Lower leg skin (tissue), 4 donors: ENCODE data around the gene AP1AR. TPM values are rescaled to one million over a fixed set of nuclear protein-coding genes. Genes with fewer than 3 reads are reported as not detected.

Experiments used
- DNase-seq, 2 donors: peaks; one replicate each; pipeline ENCODE4 v3.0.0-alpha.2; 2019; ENCODE audit warnings: low spot score in 2 of 2
- H3K4me3 ChIP-seq: fragments of 200-600 bp; sonication (generic); 2 replicates; pipeline ENCODE4 v1.5.1; 2017; ENCODE audit warnings: mild to moderate bottlenecking, low read depth; ENCODE audit not compliant: poor library complexity, severe bottlenecking
- POLR2A ChIP-seq, 2 donors: fragments of 450-650 bp; IDR thresholded peaks; one replicate each; pipeline ENCODE4 v1.6.1; 2016 to 2017; ENCODE audit warnings: antibody characterized with exemption in 2 of 2, mild to moderate bottlenecking in 1 of 2, moderate library complexity in 1 of 2
- WGBS, 2 donors: methylation state at CpG; one replicate each; pipeline ENCODE4 v1.1.5; 2018; 5-methylcytosine and 5-hydroxymethylcytosine counted together
- intact Hi-C: fragments of 100-400 bp; cut with DNase I; formaldehyde crosslinking; loops from one replicate; pipeline ENCODE4 v1.15.0; 2023; ENCODE audit warnings: low total_unique reads
- total RNA-seq, 4 donors: library from RNA; depleted of rRNA; stranded (reverse); fragments of >200 nt; gene quantifications; one replicate each; pipeline ENCODE4 v1.1.0, GENCODE V29; 2016
- TF ChIP-seq, protein P1 (sequence below), 3 donors: fragments of 450-650 bp; IDR thresholded peaks; one replicate each; pipeline ENCODE4 v1.5.1; 2016; ENCODE audit warnings: antibody characterized with exemption in 3 of 3, mild to moderate bottlenecking in 3 of 3, moderate library complexity in 2 of 3

Gene AP1AR
- total RNA-seq, 4 donors from 2014 or later, result 12.9 to 24.9 (median 17.4) TPM

DNA sequence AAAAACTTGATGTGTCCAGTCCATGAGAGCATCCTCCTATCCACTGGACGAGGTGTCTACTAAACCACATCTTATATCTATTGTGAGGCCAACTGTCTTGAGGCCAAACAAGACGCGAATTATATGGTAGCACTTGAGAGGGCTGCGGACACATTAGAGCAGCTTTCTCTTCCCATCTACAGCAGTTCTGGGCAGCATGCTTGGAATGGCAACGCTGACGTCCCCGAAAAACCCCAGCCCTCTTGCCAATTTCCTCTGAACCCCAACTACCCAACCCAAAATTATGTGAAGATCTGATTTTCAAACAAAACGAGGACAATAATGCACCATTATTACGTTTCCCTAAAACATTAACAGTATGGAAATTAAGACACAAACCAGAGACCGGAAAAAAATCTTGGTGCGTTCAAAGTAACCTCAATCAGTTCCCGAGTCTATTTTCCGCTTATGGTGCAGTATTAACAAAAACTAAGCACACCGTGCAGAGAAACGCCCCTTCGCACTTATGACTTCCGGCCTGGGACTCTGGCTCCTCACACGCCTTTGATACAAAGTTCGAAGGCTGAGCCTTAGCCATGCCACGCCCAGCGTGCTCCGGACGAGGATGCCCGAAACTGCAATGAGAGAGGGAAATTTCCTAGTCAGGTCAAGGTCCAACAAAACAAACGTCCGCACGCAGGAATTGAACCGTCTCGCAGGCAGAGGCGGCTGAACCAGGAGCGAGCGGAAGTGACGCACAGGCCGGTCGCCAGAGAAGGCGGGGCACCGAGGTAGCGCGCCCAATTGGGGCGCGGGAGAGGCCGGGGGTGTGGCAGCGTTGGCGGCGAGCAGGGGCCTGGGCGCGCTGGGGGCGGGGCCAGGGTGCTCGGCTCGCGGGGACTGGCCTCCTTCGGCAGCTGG is 458 bp upstream of the AP1AR start:
- TF ChIP-seq, protein P1, sequence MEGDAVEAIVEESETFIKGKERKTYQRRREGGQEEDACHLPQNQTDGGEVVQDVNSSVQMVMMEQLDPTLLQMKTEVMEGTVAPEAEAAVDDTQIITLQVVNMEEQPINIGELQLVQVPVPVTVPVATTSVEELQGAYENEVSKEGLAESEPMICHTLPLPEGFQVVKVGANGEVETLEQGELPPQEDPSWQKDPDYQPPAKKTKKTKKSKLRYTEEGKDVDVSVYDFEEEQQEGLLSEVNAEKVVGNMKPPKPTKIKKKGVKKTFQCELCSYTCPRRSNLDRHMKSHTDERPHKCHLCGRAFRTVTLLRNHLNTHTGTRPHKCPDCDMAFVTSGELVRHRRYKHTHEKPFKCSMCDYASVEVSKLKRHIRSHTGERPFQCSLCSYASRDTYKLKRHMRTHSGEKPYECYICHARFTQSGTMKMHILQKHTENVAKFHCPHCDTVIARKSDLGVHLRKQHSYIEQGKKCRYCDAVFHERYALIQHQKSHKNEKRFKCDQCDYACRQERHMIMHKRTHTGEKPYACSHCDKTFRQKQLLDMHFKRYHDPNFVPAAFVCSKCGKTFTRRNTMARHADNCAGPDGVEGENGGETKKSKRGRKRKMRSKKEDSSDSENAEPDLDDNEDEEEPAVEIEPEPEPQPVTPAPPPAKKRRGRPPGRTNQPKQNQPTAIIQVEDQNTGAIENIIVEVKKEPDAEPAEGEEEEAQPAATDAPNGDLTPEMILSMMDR (IDR thresholded peaks at IDR 0.05), result no peak
- no peak for TF ChIP-seq POLR2A (IDR thresholded peaks at IDR 0.05)
- 0 to 1% methylated on average over 40 of the region's 52 CpGs for WGBS, 2 donors
- intact Hi-C loops, result no loop called here
- H3K4me3 ChIP-seq, result peak overlapping the region; percentile 98
- DNase-seq, result peak; percentile 96 to 99

DNA sequence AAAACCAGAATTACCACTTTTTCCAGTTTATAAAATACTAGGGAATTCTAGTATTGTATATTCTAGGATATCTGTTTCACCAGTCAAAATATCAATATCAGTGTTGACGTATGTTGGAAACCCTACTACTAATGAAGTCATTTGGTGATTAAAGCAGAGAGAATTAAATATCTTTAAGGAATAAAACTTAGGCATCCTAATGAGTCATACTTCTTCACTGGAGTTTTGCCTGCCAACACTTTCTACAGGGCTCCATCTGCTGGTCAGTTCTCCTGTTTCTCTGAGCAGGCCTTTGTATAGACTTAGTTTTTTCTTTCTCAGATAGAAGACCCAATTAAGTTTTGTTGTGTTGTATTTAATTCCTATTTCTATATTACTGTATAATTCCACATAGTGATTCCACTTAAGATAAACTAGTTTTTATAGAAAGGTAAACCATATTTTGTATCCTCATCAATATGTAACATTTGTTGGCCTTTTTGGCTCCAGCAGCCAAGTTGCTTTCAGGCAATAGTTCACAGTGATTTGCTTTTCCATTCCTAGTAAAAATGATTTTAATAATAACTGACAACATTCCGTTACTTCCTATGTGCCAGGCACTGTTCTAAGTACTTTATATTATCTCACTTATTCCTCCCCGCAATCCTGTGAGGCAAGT is 3.5 kb downstream of the AP1AR start:
- peak in 1 of 2 donors; percentile 75 for DNase-seq
- intact Hi-C loops, result loop anchor here (5.0 kb wide), 1 partner anchor 138 kb away; no protein-coding TSS in a partner anchor
- 42 to 52% methylated on average over 3 of the region's 3 CpGs for WGBS, 2 donors
- TF ChIP-seq, protein P1 (IDR thresholded peaks at IDR 0.05), result peak in 1 of 3 donors; percentile 13
- no peak for TF ChIP-seq POLR2A (IDR thresholded peaks at IDR 0.05)
- no peak overlapping the region for H3K4me3 ChIP-seq

DNA sequence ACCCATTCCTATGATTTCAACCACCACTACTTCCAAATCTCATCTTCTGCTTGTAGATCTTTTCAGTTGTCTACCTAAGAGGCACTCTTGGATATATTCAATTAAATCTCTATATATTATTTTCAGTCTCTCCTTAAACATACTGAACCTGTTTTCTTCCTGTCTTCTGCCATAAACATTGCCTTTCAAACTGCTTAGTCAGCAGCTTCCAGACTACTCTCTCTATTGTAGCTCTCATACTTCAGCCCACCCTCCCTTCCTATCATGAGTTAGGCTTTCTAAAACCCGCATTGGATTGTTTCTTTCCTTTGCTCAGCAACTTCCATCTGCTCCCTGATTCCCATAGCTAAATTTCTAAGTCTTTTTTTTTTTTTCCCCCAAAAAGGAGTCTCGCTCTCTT is 4.5 kb downstream of the AP1AR start:
- no peak for DNase-seq
- 94 to 96% methylated on average over 2 of the region's 2 CpGs for WGBS, 2 donors

DNA sequence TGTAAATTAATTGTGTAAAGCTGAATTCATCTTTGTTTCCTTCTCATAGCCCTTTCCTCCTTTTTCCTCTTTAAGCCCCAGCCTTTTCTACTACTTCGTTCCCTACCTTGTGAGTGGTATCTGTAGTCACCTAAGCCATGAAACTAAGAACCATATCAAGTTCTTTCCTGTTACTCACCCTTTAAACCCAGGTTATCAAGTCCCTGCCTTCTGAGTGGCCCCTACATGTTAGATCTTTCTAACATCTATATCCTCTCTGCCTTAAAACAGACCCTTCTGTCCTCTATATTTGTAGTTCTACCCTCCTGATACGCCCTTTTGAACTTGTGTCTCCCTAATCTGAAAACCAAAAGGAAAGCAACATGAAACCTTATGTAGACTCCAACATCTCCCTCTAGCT is 7.2 kb downstream of the AP1AR start:
- TF ChIP-seq, protein P1 (IDR thresholded peaks at IDR 0.05), result no peak
- TF ChIP-seq POLR2A (IDR thresholded peaks at IDR 0.05), result no peak
- H3K4me3 ChIP-seq, result no peak overlapping the region
- no peak for DNase-seq
- WGBS, 2 donors, result 97 to 98% methylated on average over 2 of the region's 2 CpGs
- intact Hi-C loops, result loop anchor here (5.0 kb wide), 1 partner anchor 142 kb away; no protein-coding TSS in a partner anchor

More for the DNA sequence above, 4.5 kb downstream of the AP1AR start:
- H3K4me3 ChIP-seq, result no peak overlapping the region
- intact Hi-C loops, result loop anchor here (5.0 kb wide), 1 partner anchor 139 kb away; no protein-coding TSS in a partner anchor
- TF ChIP-seq, protein P1 (IDR thresholded peaks at IDR 0.05), result no peak
- TF ChIP-seq POLR2A (IDR thresholded peaks at IDR 0.05), result no peak

DNA sequence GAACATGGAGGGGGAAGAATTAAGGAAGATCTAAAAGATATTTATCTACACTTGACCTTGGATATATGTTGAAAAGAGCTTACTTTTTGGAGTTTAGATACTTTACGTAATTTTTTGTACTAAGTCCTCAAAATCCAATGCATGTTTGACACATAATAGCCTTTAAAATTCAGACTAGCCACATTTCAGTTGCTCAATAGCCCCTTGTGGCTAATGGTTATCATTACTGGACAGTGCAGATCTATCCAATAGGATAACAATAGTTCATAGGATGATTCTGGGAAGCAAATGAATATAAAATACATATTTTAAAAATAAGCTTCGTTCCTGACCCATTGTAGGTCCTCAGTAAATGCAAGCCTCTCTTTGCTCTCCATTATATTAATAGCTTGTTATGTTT is 13.8 kb downstream of the AP1AR start:
- intact Hi-C loops, result no loop called here
- no peak for DNase-seq
- H3K4me3 ChIP-seq, result no peak overlapping the region
- no peak for TF ChIP-seq POLR2A (IDR thresholded peaks at IDR 0.05)
- TF ChIP-seq, protein P1 (IDR thresholded peaks at IDR 0.05), result no peak
- 94 to 97% methylated on average over 2 of the region's 2 CpGs for WGBS, 2 donors
